Epithelial cell of umbilical artery (primary cell): ENCODE data around the gene IER3. TPM values are rescaled to one million over a fixed set of nuclear protein-coding genes. Genes with fewer than 3 reads are reported as not detected.

Experiments used
- total RNA-seq: library from RNA; depleted of rRNA; stranded (reverse); fragments of >200 nt; gene quantifications from 2 replicates; pipeline ENCODE4 v1.2.3, GENCODE V29; 2014

Gene IER3
- total RNA-seq = 160 and 166 TPM in 2 replicates

GRCh38 chr6:30744054-30744805, at the start of gene IER3:
TSS of gene IER3 (minus strand) at chr6:30744547. CDS start at chr6:30744518, 29 bp downstream.

GRCh38 chr6:30742316-30743098, 1.8 kb downstream of the IER3 start, which contains the start of gene FLOT1:
TSS of gene FLOT1 (minus strand) at chr6:30742687. CDS start at chr6:30742189, 498 bp downstream.

GRCh38 chr6:30719791-30720737, 24.3 kb downstream of the IER3 start, which contains the start of gene TUBB:
TSS of gene TUBB (plus strand) at chr6:30720352. CDS start at chr6:30720507, 155 bp downstream.

GRCh38 chr6:30717129-30717844, 27.1 kb downstream of the IER3 start, which contains the start of gene MDC1:
TSS of gene MDC1 (minus strand) at chr6:30717281. CDS start at chr6:30715175, 2,106 bp downstream.

Other genes with a start within 250 kb of the IER3 start
- 41.6 and 45.1 TPM in 2 replicates for gene GNL1, start 188.1 kb downstream of the IER3 start, total RNA-seq
- gene PRR3, start 187.3 kb downstream of the IER3 start, total RNA-seq = 1.5 and 2.6 TPM in 2 replicates
- 43.5 and 44.2 TPM in 2 replicates for gene ABCF1, start 173.1 kb downstream of the IER3 start, total RNA-seq
- 8.8 and 12.9 TPM in 2 replicates for gene PPP1R10, start 127.3 kb downstream of the IER3 start, total RNA-seq
- 55.5 and 57.3 TPM in 2 replicates for gene MRPS18B, start 126.7 kb downstream of the IER3 start, total RNA-seq
- gene ATAT1, start 117.7 kb downstream of the IER3 start, total RNA-seq = 2.6 and 5.8 TPM in 2 replicates
- 3.2 and 4.5 TPM in 2 replicates for gene C6orf136, start 97.4 kb downstream of the IER3 start, total RNA-seq
- gene DHX16, start 71.5 kb downstream of the IER3 start, total RNA-seq = 38.3 and 41.0 TPM in 2 replicates
- gene PPP1R18, start 57.9 kb downstream of the IER3 start, total RNA-seq = 48.1 and 49.8 TPM in 2 replicates
- gene NRM, start 53.6 kb downstream of the IER3 start, total RNA-seq = 1.9 and 3.8 TPM in 2 replicates
- gene MDC1, start 27.3 kb downstream of the IER3 start, total RNA-seq = 6.2 and 7.5 TPM in 2 replicates
- 311 and 367 TPM in 2 replicates for gene TUBB, start 24.2 kb downstream of the IER3 start, total RNA-seq
- 31.5 and 64.0 TPM in 2 replicates for gene FLOT1, start 1.9 kb downstream of the IER3 start, total RNA-seq
- 8.1 and 8.8 TPM in 2 replicates for gene DDR1, start 140.0 kb upstream of the IER3 start, total RNA-seq
- gene GTF2H4, start 163.7 kb upstream of the IER3 start, total RNA-seq = 10.1 and 16.3 TPM in 2 replicates
- 15.9 and 27.8 TPM in 2 replicates for gene VARS2, start 169.7 kb upstream of the IER3 start, total RNA-seq
- not detected in 2 replicates for gene SFTA2, start 187.6 kb upstream of the IER3 start, total RNA-seq
- not detected in 2 replicates for gene MUCL3, start 196.4 kb upstream of the IER3 start, total RNA-seq
- gene MUC21, start 239.2 kb upstream of the IER3 start, total RNA-seq = not detected in 2 replicates